Memory B cell (primary cell): Measurements from ENCODE around the gene IFNAR1.
"Not testable (repeated sequence)": the region's sequence is repeated elsewhere in the genome, so short reads cannot be mapped to it uniquely, and the experiment has no call there.

ENCODE experiments used
- ATAC-seq: fragments of 150-1000 bp; cut with Tn5 transposase; 2 replicates; pipeline ENCODE4 v1.10.0; 2021; ENCODE audit warnings: low read depth, mild to moderate bottlenecking, moderate library complexity
- DNase-seq, 2 donors: peaks; one replicate each; pipeline ENCODE4 v3.0.0; 2022; ENCODE audit warnings: low spot score in 2 of 2
- H3K27ac Mint-ChIP-seq: one replicate; pipeline ENCODE4 v1.8.0; 2022; ENCODE audit warnings: mild to moderate bottlenecking, moderate library complexity, mixed read lengths
- H3K27me3 Mint-ChIP-seq: one replicate; pipeline ENCODE4 v1.8.0; 2022; ENCODE audit warnings: mixed read lengths
- H3K36me3 Mint-ChIP-seq: one replicate; pipeline ENCODE4 v1.8.0; 2022; ENCODE audit warnings: mild to moderate bottlenecking, mixed read lengths
- H3K4me1 Mint-ChIP-seq: one replicate; pipeline ENCODE4 v1.8.0; 2022; ENCODE audit warnings: mixed read lengths
- H3K4me3 Mint-ChIP-seq: one replicate; pipeline ENCODE4 v1.8.0; 2022; ENCODE audit warnings: mild to moderate bottlenecking, moderate library complexity, mixed read lengths
- H3K9me3 Mint-ChIP-seq: one replicate; pipeline ENCODE4 v1.8.0; 2022; ENCODE audit warnings: mixed read lengths

Gene IFNAR1

DNA sequence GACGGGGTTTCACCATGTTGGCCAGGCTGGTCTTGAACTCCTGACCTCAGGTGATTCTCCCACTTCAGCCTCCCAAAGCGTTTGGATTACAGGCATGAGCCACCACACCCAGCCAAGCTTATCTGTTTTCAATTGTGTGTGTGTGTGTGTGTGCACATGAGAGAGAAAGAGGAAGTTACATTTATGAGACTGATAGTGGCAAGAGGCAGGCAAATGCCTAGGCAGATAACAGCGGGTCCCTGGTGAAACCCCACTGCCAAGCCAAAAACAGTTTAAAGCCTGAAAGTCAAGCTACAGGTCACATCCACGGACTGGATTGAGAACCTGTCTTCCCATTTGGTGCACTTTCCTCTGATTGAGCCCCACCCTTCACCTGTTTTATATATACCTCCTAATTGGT lies 43.4 kb downstream of the IFNAR1 start:
- Mint-ChIP-seq H3K36me3 (peaks cover 9% of the 10 kb centered on the region), H3K9me3 (peaks cover 8% of the 10 kb centered on the region), H3K4me3 (no peak overlapping the region), H3K27me3 (no peaks in the 10 kb centered on the region), H3K4me1 (peaks cover 28% of the 10 kb centered on the region), H3K27ac (peak overlapping the region; percentile 54)
- peak; percentile 89 for ATAC-seq
- peak in 1 of 2 donors; percentile 34 for DNase-seq

DNA sequence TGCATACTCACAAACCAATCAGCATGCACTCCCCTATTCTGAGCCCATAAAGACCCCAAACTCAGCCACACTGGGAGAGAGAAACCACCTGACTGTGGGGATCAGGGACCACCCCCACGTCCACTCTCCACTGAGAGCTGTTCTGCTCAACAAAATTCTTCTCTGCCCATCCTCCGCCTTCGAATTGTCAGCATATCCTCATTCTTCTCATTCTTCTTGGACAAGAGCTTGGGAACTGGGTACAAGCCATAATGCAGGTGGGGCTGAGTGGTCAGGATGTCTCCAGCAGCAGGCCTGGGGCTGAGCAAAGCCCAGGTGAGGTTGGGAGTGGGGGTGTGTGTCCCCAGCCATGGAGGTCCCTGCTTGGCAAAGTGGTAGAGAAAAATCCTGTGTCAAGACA lies 43.8 kb downstream of the IFNAR1 start:
- Mint-ChIP-seq H3K27me3 (no peaks in the 10 kb centered on the region), H3K4me1 (peaks cover 32% of the 10 kb centered on the region), H3K4me3 (peak overlapping the region; percentile 14), H3K36me3 (peaks cover 9% of the 10 kb centered on the region), H3K9me3 (peaks cover 8% of the 10 kb centered on the region), H3K27ac (peak overlapping the region; percentile 54)
- ATAC-seq (no peak), DNase-seq (no peak)

DNA sequence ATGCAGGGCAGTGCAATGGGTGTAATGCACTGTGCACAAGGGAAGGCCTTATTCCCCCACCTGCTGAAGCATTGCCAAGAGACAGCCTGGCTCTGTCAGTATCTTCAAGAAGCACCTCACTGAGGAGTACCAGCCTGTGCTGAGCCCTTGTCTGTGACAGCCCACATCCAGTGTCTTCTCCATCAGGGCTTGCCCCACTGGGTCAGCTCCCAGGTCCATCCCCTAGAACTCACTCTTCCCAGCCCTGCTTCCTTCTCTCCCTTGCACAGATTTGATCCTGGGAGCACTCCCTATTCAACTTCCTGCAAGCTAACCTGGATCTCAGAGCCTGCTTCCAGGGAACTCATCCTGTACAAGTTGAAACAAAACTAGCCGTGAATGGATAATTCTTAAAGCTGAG lies 44.8 kb downstream of the IFNAR1 start:
- Mint-ChIP-seq H3K27me3 (no peaks in the 10 kb centered on the region), H3K4me1 (peaks cover 33% of the 10 kb centered on the region)

DNA sequence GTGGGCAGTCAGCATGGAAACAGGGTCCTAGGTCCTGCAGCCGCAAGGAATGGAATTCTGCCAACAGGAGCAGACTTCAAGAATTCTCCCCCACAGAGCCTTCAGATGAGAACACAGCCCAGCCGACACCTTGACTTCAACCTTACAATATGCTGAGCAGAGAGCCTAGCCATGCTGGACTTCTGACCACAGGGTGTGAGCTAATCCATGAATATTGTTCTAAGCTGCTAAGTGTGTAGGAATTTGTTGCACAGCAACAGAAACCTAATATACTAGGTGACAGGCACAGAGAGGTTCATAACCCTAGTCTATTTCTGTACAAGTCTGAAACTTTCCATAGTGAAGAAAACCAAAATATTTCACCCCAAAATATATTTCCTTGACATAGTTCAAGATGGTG lies 45.5 kb downstream of the IFNAR1 start:
- Mint-ChIP-seq H3K4me1 (peaks cover 37% of the 10 kb centered on the region), H3K4me3 (no peak overlapping the region)
- ATAC-seq: no peak

More for the DNA sequence above, 44.8 kb downstream of the IFNAR1 start:
- Mint-ChIP-seq H3K9me3 (peaks cover 8% of the 10 kb centered on the region), H3K36me3 (peaks cover 9% of the 10 kb centered on the region), H3K4me3 (no peak overlapping the region), H3K27ac (peak overlapping the region; percentile 79)
- no peak for ATAC-seq
- DNase-seq: no peak

DNA sequence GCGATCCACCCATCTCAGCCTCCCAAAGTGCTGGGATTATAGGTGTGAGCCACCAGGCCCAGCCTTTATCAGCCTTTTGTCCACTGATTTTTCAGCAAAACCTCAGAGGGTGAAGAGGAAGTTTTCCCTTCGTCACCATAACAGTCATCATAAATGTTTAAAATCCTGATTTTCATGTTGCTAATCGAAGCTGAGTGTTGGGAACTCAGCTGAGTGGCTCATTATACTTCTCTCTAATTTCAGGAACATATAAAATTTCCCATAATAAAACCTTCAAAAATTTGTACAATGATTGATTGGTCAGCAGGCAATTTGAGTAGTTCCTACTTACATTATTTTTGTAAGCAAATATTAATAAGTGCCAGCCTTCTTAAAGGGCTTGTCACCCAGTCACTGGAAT lies 46.6 kb downstream of the IFNAR1 start:
- no peak overlapping the region for H3K27ac Mint-ChIP-seq
- H3K36me3 Mint-ChIP-seq: peaks cover 6% of the 10 kb centered on the region
- ATAC-seq: no peak

More for the DNA sequence above, 45.5 kb downstream of the IFNAR1 start:
- Mint-ChIP-seq H3K27me3 (no peaks in the 10 kb centered on the region), H3K27ac (peak overlapping the region; percentile 28), H3K9me3 (peaks cover 8% of the 10 kb centered on the region), H3K36me3 (peaks cover 9% of the 10 kb centered on the region)
- no peak for DNase-seq

DNA sequence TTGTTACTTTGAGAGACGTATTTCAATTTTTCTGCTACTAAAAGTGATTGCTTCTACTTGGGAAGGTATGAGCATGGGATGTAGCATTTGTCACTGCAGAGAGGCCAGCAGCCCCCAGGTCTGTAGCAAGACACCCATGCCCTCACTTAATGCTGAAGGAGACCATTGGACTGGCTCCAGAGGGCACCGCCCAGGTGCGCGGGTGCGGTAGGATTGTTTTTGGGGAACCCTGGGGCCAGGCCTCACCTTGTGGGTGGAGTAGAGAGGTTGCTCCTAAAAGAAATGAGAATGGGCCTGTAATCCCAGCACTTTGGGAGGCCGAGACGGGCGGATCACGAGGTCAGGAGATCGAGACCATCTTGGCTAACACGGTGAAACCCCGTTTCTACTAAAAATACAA lies 47.8 kb downstream of the IFNAR1 start:
- H3K27me3 Mint-ChIP-seq: no peaks in the 10 kb centered on the region
- peaks cover 47% of the 10 kb centered on the region for H3K4me1 Mint-ChIP-seq
- ATAC-seq: no peak
- H3K36me3 Mint-ChIP-seq: peaks cover 2% of the 10 kb centered on the region
- no peak for DNase-seq
- no peak overlapping the region for H3K4me3 Mint-ChIP-seq
- H3K27ac Mint-ChIP-seq: no peak overlapping the region
- H3K9me3 Mint-ChIP-seq: peaks cover 4% of the 10 kb centered on the region

More for the DNA sequence above, 46.6 kb downstream of the IFNAR1 start:
- Mint-ChIP-seq H3K9me3 (peaks cover 8% of the 10 kb centered on the region), H3K27me3 (no peaks in the 10 kb centered on the region), H3K4me3 (no peak overlapping the region), H3K4me1 (peaks cover 39% of the 10 kb centered on the region)
- no peak for DNase-seq

DNA sequence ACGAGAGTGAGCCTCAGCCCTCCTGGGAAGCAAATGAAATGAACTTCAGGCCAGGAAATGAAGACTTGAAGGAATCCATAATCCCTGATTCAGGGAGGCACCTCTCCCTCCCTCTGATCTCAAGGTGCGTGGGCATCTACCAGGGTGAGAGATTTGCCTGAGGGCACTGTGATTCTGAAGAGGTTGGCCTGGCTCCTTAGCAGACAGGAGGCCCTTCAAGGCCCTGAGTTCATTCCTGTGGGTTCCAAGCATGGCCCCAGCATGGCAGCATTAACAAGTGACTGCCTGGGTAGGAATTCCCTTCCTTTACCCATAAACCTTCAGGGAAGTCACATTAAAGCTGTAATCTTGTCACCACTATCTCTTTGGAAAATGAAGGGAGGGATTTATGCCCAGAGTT lies 48.7 kb downstream of the IFNAR1 start:
- Mint-ChIP-seq H3K27me3 (no peaks in the 10 kb centered on the region), H3K4me1 (peaks cover 42% of the 10 kb centered on the region), H3K27ac (peak overlapping the region; percentile 88), H3K36me3 (peaks cover 2% of the 10 kb centered on the region), H3K9me3 (peaks cover 3% of the 10 kb centered on the region), H3K4me3 (peak overlapping the region; percentile 46)
- no peak for ATAC-seq
- no peak for DNase-seq

DNA sequence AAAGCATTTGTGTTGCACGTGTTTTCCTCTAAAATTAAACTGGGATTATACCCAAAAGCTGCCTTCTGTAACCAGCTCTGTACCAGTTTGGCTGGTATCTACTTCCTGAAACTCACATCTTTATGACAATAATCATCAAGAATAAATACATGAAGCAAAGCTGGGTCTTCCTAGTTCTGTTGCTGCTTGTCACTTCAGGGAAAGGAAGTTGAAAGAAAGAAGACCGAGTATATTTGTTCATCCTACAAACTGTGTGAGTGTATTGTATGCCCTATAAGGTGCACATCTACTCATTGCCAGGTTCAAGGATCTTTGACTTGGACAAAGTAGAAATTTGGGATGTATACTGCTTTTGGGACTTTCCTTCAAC lies 49.3 kb downstream of the IFNAR1 start:
- ATAC-seq: peak; percentile 55
- Mint-ChIP-seq H3K27ac (peak overlapping the region; percentile 88), H3K27me3 (no peaks in the 10 kb centered on the region)

DNA sequence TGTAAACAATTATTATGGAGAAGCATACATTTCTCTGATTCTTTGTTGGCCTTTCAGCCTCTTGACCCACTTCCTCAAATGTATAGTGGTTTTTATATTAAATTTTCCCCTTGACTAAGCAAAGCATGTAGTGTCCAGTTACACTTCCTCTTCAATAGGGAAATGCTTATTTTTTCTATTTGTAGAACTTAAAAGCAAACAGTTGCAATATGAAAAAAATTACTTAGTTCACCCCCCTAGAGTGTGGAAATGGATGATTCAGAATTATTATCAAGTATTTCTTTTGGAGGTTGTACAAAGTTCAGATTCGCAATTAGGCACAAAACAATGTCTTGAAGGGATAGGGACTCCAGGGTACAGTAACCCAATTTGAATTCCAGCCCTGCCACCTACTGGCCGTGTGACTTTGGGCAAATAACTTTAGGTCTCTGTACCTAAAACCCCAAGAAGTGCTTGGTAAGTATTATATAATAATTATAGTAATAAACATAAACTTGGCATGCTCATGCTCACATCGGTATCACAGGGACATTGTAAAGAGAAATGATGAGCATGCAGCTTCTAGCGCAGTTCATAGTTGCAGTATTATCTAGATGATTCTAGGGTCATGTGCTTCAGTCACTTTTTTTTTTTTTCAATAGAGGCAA lies 49.8 kb downstream of the IFNAR1 start:
- Mint-ChIP-seq H3K4me3 (peak overlapping the region; percentile 71), H3K27ac (peak overlapping the region; percentile 88), H3K36me3 (peaks cover 2% of the 10 kb centered on the region), H3K9me3 (peaks cover 2% of the 10 kb centered on the region), H3K4me1 (peaks cover 39% of the 10 kb centered on the region), H3K27me3 (no peaks in the 10 kb centered on the region)
- DNase-seq (peak in 1 of 2 donors; percentile 32), ATAC-seq (peak; percentile 88)

More for the DNA sequence above, 49.3 kb downstream of the IFNAR1 start:
- peaks cover 39% of the 10 kb centered on the region for H3K4me1 Mint-ChIP-seq
- no peak for DNase-seq
- H3K36me3 Mint-ChIP-seq: peaks cover 2% of the 10 kb centered on the region
- H3K9me3 Mint-ChIP-seq: peaks cover 2% of the 10 kb centered on the region
- H3K4me3 Mint-ChIP-seq: peak overlapping the region; percentile 67

DNA sequence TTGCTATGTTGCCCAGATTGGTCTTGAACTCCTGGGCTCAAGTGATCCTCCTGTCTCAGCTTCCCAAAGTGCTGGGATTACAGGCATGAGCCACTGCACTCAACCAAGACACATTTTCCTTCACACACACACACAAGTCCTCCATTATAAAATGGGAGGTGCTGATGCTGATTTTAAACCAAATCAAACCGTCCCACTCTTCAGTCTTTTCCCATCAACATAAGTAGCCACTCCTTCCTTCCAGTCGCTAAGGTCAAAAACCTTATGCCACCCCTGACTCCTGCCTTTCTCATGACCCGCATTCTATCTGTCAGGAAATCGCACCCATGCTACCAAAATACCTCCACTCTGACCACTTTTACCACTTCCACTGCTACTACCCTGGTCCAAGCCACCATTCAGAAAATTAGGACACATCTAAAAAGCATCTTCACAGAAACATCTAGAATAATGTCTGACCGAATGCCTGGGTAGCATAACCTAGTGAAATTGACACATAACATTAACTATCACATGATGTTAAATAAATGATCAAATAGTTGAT lies 50.4 kb downstream of the IFNAR1 start:
- Mint-ChIP-seq H3K9me3 (no peaks in the 10 kb centered on the region), H3K27ac (peak overlapping the region; percentile 88), H3K36me3 (no peaks in the 10 kb centered on the region), H3K4me1 (peaks cover 41% of the 10 kb centered on the region), H3K27me3 (no peaks in the 10 kb centered on the region), H3K4me3 (peak overlapping the region; percentile 71)
- DNase-seq (no peak), ATAC-seq (no peak)

DNA sequence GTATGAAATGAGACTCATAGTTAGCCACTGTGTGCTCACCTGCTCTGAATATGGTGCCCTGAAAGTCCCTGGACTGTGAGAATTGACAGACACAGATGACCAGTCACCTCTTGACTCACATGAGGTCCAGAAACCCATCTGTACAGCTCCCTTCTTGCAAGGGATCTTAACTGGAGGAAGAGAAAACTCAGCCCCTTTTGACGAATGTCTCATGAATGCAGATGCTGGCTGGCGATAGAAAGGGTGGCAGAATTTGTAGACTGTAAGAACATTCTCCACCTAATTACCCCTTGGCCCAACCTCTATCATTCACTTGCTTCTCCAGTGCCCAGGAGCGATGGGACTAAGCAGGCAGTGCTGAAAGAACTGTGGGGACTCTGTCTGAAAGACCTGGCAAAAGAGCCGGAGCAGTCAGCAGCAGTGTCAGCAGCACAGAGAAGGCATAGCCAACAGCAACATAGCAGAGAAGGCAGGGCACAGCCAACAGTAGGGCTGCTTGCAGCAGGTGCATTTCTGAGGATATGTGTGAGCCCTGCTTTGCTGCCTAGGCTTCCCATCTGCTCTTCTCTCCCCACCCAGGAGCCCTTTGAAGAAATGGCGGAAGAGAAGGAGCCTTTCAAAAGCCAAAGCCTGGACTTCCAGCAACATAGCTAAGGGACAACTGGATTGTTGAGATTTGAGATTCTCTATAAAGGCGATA lies 52.6 kb downstream of the IFNAR1 start:
- Mint-ChIP-seq H3K4me1 (peaks cover 52% of the 10 kb centered on the region), H3K4me3 (no peak overlapping the region), H3K9me3 (no peaks in the 10 kb centered on the region), H3K27ac (no peak overlapping the region), H3K27me3 (no peaks in the 10 kb centered on the region), H3K36me3 (no peaks in the 10 kb centered on the region)
- DNase-seq: no peak
- ATAC-seq: no peak

DNA sequence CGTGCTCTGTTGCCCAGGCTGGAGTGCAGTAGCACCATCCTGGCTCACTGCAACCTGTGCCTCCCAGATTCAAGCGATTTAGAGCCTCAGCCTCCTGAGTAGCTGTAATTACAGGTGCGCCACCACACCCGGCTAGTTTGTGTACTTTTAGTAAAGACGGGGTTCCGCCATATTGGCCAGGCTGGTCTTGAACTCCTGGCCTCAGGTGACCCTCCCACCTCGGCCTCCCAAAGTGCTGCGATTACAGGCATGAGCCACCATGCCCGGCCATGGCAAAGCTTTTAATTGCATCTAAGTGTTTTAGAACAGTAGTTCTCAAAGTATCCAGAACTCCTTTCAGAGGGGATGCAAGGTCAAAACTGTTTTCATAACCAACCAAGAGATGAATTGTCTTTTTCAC lies 53.3 kb downstream of the IFNAR1 start:
- H3K9me3 Mint-ChIP-seq: no peaks in the 10 kb centered on the region
- no peak for DNase-seq

DNA sequence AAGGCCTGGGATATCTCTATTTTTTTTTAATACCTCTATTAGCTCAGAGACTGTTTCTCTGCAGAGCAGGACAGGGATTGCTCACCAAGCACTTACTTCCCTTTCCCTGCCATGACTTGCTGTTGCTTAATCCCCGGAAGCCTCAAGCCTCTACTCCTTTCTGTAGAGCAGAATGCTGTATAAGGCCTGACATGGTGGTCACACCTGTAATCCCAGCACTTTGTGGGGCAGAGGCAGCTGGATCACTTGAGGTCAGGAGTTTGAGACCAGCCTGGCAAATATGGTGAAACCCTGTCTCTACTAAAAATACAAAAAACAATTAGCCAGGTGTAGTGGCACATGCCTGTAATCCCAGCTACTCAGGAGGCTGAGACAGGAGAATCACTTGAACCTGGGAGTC lies 55.2 kb downstream of the IFNAR1 start:
- H3K9me3 Mint-ChIP-seq, H3K36me3 Mint-ChIP-seq, H3K27me3 Mint-ChIP-seq, DNase-seq, ATAC-seq: not testable (repeated sequence)
- Mint-ChIP-seq H3K4me1 (peaks cover 61% of the 10 kb centered on the region), H3K4me3 (peak overlapping the region; percentile 72), H3K27ac (peak overlapping the region; percentile 98)

More for the DNA sequence above, 53.3 kb downstream of the IFNAR1 start:
- H3K4me3 Mint-ChIP-seq: no peak overlapping the region
- H3K27me3 Mint-ChIP-seq: no peaks in the 10 kb centered on the region
- H3K4me1 Mint-ChIP-seq: peaks cover 54% of the 10 kb centered on the region
- no peak overlapping the region for H3K27ac Mint-ChIP-seq
- H3K36me3 Mint-ChIP-seq: no peaks in the 10 kb centered on the region
- ATAC-seq: no peak

DNA sequence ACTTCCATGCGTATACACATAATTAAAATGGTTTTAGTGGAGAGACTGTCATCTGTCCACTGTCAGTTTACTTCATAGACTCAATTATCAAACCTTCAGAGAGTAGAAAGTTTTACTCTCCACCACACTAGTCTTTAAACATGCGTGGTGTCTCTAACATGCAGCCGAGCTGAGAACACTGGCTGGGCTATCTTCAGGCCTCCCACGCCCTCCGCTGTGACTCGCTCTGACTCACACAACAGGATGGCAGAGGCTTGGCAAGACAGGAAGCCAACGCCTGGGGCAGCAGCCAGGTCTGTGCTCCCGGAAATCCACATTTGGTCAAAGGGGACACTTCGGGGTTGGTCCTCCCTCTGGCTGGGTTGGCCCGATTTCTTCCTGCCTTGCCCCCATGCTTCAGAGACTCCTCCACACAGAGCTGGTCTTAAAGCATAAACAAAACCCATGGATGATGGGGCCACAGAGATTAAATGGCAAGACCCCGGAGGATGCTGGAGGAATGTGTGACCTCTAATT lies 55.8 kb downstream of the IFNAR1 start:
- Mint-ChIP-seq H3K36me3 (no peaks in the 10 kb centered on the region), H3K27me3 (no peaks in the 10 kb centered on the region), H3K4me1 (peaks cover 61% of the 10 kb centered on the region), H3K4me3 (peak overlapping the region; percentile 72), H3K9me3 (peaks cover under 1% of the 10 kb centered on the region), H3K27ac (peak overlapping the region; percentile 98)
- peak; percentile 54 to 60 for DNase-seq
- ATAC-seq: peak; percentile 43
